Inflammatory macrophage treated with lipopolysaccharide for 1 hour (primary cell): ENCODE data around the gene SBK3.
"Not testable (repeated sequence)": the region's sequence is repeated elsewhere in the genome, so short reads cannot be mapped to it uniquely, and the experiment has no call there.

ENCODE experiments used
- DNase-seq, 2 donors: peaks; one replicate each; pipeline ENCODE4 v3.0.0-alpha.2; 2020 to 2022

Gene SBK3

DNA sequence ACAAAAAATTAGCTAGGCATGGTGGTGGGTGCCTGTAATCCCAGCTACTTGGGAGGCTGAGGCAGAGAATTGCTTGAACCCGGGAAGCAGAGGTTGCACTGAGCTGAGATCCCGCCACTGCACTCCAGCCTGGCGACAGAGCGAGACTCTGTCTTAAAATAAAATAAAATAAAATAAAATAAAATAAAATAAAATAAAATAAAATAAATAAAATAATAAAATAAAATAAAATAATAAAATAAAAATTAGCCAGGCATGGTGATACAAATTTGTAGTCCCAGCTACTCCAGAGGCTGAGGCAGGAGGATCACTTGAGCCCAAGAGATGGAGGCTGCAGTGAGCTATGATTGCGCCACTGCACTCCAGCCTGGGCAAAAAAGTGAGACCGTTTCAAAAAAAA lies 28.6 kb upstream of the SBK3 start:
- DNase-seq, result not testable (repeated sequence)

DNA sequence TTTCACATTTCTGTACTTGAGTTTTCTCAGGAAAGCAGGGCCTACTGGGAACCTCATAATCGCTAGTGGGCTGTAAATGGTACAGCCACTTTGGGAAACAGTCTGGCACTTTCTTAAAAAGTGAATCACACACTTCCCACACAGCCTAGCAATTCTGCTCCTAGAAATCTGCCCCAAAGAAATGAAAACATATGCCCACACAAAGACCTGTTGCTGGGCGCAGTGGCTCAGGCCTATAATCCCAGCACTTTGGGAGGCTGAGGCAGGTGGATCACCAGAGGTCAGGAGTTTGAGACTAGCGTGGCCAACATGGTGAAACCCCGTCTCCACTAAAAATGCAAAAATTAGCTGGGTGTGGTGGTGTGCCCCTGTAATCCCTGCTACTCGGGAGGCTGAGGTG lies 24.1 kb upstream of the SBK3 start:
- DNase-seq, result not testable (repeated sequence)

DNA sequence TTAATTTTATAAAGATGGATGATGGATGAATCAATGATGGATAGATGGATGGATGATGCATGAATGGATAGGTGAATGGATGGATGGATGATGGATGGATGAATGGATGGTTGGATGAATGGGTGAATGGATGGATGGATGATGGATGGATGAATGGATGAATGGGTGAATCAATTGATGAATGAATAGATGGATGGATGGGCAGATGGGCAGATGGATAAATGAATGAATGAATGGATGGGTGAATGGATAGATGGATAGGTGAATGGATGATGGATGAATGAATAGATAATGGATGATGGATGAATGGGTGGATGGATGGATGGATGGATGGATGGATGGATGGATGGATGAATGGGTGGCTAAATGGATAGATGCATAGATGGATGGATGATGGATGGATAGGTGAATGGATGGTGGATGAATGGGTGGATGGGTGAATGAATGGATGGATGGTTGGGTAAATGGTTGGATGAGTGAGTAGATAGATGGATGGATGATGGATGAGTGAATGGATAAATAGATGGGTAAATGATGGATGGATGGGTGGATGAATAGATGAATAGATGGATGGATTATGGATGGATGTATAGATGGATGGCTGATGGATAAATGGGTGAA lies 22.5 kb upstream of the SBK3 start:
- no peak for DNase-seq

DNA sequence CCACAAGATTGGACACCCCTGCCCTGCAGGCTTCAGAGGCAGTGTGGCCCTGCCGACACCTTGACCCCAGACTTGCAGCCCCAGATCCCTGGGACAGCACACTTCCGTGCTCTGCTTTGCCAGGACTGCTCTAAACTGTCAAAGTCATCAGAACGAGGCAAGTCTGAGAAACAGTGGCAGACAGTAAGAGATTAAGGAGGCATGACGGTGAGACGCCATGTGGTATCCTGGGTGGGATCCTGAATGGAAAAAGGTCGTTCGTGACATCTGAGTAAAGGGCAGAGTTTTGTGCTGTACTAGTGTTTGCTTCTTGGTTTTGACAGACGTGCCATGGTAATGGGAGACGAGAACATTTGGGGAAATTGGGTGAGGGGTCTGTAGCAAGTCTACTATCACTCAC lies 21.5 kb upstream of the SBK3 start:
- no peak for DNase-seq

DNA sequence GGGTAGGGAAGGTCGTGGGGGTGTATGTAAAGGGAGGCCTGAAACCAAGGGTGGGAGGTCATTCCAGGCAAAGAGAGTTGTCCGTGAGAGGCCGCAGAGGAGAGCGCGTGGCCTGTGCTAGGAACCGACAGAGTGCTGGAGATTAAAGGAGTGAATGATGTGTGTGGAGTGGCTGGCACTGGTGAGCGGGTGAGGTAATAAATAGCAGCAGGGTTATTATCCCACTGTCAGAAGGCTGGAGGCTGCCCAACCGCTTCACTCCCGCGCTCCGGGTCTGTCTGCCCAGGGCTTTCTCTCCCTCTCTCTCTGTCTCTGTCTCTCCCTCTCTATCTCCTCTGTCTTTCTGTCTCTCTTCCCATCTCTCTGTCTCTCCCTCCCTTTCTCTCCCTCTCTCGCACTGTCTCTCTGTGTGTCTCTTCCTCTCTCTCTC lies 17.9 kb upstream of the SBK3 start:
- no peak for DNase-seq

DNA sequence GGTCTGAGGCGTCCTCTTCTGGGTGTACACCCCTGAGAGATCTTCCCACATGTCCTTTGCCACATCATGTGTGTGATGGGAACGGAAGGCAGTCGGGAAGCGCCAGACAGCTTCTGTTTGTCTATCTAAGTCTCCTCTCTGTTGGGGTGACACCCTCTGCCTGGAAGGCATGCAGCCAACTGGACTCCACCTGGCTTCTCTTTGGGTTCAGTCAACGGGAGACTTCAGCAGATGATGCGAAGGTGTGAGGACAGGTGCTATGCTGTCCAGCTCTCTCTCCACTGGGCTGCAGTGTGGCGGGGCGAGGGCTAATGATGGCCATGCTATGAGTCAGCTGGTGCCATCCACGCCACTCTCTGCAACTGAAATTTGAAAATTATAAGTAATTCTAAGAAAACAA lies 14.3 kb upstream of the SBK3 start:
- no peak for DNase-seq

DNA sequence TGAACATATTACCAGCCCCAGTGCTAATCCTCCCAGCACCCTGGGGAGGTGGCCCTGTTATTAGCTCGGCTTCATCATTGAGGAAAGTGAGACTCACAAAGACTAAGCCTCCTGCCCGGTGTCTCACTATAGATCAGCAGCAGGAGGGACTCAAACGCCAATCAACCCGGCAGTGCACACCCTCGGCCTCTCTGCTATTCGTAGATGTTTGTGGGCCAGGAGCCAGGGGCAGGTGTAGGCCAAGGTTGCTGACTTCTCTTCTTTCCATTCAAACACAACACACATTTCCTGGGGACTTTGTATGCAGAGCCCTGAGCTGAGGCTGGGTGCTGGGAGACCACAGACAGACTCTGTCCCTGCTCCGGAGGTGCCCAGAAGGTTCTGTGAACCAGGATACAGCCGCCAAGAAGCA lies 9.4 kb upstream of the SBK3 start:
- DNase-seq, result no peak

DNA sequence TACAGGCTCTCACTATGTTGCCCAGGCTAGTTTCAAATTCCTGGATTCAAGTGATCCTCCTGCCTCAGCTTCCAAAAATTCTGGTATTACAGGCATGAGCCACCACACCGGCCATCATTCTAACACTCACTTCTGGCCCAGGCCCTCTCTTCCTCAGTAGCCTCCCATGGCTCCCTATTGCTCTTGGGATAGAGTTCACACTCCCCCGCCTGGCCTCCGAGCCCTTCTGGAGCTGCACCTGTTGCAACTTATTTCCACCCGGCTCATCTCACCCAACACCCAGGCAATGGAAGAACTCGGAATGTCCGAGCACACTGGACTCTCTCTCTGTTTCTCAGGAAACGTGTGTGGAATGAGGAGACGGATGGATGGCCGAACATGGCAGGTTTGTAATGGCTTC lies 9.0 kb upstream of the SBK3 start:
- DNase-seq, result no peak

DNA sequence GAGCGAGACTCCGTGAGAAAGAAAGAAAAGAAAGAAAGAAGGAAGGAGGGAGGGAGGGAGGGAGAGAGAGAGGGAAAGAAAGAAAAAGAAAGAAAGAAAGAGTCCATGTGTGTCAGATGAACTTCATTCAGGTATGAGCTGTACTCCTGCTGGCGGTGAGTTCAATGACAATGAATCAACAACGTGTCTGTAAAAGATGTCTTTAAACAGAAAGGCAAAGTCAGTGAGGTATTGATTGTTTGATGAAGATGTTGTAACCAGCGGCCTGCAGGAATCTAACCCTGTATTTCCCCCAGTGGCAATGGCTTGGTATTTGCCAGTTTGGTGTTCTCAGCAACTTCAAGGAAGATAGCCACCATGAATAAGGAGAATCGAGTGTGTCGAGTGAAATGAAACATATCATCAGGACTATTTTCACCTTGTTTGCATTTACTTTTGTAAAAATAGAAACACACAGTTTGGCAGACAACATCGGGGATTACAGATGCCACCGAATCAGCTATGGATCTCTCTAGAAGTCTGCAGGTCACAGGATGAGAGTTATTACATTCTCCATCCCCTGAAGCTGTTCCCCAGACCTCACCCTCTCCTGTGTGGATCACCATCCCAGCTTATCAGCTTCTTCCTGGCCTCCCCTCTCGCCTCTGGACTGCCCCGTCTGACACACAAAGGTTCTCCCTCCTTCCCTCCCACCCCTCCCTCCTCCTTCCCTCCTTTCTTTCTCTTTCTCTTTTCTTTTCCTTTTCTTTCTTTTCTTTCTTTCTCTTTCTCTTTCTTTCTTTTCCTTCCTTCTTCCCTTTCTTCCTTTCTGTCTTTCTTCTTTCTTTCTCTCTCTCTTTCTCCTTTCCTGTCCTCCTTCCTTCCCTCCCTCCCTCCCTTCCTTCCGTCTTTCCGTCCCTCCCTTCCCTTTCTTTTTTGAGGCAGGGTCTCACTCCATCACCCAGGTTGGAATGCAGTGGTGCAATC lies 8.2 kb upstream of the SBK3 start:
- no peak for DNase-seq

DNA sequence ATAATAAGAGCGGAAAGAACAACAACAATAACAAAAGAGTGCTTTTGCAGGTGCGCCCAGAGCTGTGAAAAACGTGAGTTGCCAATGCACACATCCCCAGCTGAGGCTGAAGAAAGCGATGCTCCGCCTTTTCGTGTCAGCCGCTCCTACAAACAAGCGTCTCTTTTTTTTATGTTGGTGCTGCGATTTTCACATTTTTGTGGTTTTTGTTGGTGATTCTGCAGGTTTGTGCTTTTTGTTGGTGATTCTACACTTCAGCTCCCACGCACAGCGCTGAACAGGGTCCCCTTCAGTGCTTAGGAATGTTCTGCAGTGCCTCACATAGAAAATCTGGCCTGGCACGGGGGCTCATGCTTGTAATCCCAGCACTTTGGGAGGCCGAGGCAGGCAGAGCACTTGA lies 7.3 kb upstream of the SBK3 start:
- DNase-seq, result no peak

DNA sequence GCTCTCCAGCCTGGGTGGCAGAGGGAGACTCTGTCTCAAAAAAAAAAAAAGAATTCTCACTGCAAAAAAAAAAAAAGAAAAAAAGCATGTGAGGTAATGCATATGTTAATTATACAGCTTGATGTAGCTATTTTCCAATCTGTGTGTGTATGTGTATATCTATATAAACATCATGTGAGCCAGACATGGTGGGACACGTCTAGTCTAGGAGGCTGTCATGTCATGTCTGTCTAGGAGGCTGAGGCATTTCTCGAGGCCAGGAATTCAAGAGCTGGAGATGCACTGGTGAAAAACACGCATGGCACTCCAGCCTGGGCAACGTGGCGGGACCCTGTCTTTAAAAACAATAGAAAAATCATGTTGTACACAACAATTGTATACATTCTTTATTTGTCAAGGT lies 6.9 kb upstream of the SBK3 start:
- DNase-seq, result no peak

DNA sequence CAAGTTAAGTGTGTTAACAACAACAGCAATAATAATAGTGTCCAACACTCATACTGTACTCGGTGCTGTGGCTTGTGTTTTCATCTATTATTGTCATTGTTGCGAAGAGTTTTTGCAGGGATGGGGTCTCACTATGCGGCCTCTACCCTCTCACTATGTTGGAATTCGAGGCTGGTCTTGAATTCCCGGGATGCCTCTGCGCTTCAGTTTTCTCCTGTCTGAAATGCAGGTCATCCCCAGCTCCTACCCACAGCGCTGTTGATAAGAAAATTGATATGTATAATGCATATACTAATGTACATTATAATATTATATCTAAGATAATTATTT lies 4.9 kb upstream of the SBK3 start:
- no peak for DNase-seq

DNA sequence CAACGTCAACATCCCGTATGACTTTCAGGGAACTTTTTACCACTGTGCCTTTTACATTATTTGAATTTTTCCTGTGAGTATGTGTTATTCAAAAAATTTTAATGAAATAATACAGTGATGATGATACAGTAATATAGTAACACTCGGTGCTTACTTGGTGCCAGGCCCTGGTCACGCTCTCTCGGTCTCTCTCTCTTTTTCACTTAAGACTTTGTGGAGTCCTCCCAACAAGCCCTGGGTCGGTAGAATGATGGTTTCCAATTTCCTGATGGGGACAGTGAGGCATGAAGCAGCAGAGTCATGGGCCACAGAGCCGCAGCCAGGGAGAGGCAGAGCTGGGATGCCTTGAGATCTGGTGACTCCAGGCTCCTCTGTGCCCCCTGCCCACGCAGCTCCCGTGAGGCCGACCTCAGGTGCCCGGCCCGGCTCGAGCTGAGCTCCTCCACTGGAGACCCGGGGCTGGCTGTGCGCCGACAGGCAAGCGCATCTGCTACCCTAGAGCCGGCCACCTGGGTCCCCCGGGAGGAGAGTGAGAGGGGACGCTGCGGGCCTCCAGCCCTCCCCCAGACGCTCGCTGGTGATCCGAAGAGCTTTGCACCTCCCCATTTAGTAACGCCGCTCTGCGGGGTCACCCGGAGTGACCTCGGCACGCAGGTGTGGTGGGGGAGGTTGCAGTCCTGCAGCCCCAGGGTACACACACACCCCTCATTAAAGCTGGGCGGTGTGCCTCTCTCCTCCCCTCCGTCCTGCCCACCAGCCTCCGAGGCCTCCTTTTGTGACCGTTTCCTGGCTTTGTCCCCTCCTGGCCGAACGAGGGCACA lies 4.4 kb upstream of the SBK3 start:
- DNase-seq, result no peak

DNA sequence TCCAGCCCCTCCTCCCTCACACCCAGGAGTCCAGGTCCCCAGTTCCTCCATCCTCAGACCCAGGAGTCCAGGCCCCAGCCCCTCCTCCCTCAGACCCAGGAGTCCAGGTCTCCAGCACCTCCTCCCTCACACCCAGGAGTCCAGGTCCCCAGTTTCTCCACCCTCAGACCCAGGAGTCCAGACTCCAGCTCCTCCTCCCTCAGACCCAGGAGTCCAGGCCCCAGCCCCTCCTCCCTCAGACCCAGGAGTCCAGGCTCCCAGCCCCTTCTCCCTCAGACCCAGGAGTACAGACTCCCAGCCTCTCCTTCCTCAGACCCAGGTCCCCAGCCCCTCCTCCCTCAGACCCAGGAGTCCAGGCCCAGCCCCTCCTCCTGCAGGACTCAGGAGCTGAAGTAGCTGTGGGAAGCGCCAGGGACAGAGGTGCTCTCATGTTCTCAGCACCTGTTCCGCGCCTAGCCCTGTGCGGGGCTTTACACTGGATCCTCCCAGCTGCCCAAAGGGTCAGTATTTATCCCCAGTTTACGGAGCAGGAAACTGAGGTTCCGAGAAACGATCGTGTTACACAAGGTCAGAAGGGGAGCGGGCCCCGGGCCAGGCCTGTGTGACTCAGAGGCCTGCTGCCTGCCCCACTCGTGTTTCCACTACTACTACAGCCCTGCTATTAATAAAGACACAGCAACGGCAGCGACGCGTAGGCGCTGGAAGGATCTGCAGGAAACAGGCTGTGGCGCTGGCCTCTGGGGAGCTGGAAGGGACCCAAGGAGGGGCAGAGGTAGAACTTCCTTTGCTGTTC lies 1.7 kb upstream of the SBK3 start:
- DNase-seq, result peak; percentile 80 to 90

DNA sequence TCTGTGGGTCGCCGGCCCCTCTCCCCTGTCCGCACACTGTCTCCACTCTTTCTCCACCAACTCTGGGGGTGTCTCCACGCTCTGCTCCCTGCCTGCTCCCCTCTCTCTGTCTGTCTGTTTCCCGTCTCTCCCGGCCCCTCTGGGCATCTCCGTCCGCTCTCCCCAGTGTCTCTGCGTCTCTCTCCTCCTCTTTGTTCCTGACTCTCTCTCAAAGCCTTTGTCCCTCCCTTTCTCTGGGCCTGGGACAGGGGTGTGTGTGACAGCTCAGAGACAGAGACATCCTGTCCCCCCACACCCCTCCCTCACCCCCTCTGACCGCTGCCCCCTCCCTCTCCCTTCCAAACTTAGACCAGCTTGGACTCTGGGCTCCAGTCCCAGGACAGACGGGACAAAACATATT lies 668 bp upstream of the SBK3 start:
- no peak for DNase-seq

DNA sequence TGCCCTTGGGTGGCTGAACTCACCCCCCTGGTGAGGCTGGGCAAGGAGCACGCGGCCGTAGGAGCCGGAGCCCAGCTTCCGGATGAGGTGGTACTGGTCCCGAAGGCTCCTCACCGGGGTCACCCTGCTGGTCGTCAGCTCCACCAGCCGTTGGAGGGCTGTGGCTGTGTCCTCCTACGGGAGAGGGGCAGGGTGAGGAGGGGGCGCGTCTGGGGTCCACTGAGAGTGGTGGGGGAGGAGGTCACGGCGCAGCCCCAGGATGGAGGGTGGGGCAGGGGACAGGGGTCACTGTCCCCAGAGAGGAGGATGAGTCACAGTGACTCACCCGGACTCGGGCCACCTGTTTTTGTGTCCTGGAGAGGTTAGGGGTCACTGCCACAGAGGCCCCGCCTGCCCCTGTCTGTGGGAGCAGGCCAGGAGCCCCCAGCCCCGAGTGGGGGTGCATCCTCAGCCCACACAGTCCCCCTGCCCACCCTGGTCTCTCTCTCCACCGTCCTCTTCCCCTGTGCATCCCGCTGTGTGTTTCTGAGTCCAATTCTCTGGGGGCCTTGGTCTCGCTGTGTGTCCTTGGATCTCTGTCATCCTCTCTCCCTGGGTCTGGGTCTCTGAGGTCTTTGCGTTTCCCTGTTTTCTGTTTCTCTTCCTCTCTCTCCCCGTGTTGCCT lies 435 bp downstream of the SBK3 start:
- DNase-seq, result no peak

DNA sequence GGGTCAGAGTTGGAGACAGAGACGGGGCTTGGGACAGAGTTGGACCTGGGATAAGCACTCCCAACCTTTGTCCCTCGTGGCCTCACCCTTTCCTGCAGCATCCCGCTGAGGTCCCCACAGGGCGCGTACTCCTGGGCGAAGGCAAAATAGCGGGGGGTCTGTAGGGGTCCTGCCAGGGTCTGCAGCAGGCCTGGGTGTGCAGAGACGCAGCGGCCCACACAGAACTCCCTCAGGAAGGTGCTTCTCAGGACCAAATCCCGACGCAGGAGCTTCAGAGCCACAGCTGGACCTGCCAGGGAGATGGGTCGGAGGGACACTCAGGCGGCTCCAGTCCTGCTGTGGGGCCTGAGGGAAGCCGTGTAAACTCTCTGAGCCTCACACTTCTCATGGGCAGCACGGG lies 1.3 kb downstream of the SBK3 start:
- no peak for DNase-seq

DNA sequence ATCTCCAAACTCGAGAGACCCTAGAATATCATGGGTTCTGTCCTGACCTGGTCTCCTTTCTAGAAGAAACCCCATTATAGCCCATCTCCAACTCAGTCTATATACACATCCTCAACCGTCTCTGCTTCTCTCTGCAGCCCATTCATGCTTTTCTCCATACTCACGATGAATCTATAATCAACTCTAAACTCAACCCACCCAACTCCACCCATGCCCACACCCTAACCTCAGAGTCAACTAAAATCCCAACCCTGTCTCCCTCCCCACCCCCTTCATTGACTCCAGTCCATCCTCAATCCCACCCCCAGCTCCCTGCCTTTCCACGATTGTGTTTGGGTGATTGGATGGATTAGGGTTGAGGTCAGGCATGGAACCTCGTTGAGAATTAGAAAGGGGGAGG lies 1.8 kb downstream of the SBK3 start:
- DNase-seq, result no peak

DNA sequence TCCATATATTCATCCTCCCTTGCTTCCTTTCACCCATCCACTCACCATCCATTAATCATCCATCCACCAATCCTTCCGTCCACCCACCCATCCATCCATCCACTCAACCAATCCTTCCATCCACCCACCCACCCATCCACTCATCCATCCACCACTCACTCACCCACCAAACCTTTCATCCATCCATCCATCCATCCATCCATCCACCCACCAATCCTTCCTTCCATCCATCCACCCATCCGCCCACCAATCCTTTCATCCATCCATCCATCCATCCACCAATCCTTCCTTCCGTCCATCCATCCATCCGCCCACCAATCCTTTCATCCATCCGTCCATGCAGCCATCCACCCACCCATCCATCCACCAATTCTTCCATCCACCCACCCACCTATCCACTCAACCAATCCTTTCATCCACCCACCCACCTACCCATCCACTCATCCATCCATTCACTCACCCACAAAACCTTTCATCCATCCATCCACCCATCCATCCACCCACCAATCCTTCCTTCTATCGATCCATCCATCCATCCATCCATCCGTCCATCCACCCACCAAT lies 3.0 kb downstream of the SBK3 start:
- no peak for DNase-seq

DNA sequence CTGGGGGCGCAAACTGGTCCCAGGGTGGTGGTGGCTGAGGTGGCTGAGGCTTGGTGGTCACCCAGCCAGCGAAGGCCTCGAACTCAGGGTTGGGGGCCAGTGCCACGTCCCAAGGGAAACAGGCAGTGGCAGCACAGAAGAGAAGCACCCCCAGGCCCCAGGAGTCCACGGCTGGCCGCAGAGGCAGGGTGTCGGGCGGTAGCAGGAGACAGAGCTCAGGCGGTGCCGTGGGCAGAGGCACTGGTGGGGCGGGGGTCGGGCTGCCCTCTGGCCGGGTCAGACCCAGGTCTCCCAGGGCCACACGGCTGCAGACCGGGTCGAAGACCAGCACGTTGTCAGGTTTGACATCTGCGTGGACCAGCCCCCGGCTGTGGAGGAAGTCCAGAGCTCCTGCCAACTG lies 4.3 kb downstream of the SBK3 start:
- no peak for DNase-seq

DNA sequence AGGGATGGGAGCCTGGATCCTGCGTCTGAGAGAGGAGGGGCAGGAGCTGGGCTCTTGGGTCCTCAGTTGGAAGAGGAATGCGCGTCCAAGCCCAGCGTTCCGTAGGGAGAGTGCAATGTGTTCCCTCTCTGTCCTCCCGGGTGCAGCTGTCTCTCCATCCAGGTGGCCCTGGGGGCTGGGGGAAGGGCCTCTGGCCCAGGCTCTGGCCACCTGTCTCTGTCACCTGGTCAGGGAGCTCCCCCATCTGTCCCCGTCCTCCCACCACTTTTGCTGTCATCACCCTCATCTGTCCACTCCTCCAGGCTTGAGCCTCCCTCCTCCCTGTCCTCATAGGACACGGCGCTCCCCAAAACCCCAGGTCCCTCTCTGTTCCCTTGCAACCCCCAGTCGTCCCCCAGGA lies 4.7 kb downstream of the SBK3 start:
- no peak for DNase-seq
